WI38 (cell line): ENCODE results near the gene MINDY1.

Experiments used
- H3K4me3 ChIP-seq: 2 replicates; pipeline ENCODE4 v1.5.1; 2011; ENCODE audit warnings: low read depth, mild to moderate bottlenecking, control low read depth, low read length
- CTCF ChIP-seq: IDR thresholded peaks from 2 replicates; pipeline ENCODE4 v1.5.1; 2012; ENCODE audit warnings: low read depth, mild to moderate bottlenecking, control low read depth, low read length

The MINDY1 gene

GRCh38 chr1:150976879-150977694, 29.6 kb downstream of the MINDY1 start:
- H3K4me3 ChIP-seq: no peak overlapping the region
- no peak for TF ChIP-seq CTCF

GRCh38 chr1:150976401-150976821, 30.3 kb downstream of the MINDY1 start:
- no peak overlapping the region for H3K4me3 ChIP-seq
- no peak for TF ChIP-seq CTCF

- H3K4me3 ChIP-seq: peak within 1 kb of the TSS; percentile 67
- no peak for TF ChIP-seq CTCF
Observed at GRCh38 chr1:150974580-150975478, 31.9 kb downstream of the MINDY1 start, which contains the start of gene CERS2. CERS2 (minus strand) TSS chr1:150974835; CDS start chr1:150969090, 5,745 bp downstream.

GRCh38 chr1:150973836-150974579, 32.7 kb downstream of the MINDY1 start:
- H3K4me3 ChIP-seq: peak overlapping the region; percentile 67
- TF ChIP-seq CTCF: no peak

- TF ChIP-seq CTCF: no peak
- H3K4me3 ChIP-seq: peak overlapping the region; percentile 67
Observed at GRCh38 chr1:150973258-150973835, 33.4 kb downstream of the MINDY1 start.

- TF ChIP-seq CTCF: no peak
- H3K4me3 ChIP-seq: peak overlapping the region; percentile 67
Observed at GRCh38 chr1:150972417-150972940, 34.2 kb downstream of the MINDY1 start.
